Gastrocnemius medialis (tissue), 4 donors: ENCODE data around the gene MRPL22. TPM values are rescaled to one million over a fixed set of nuclear protein-coding genes. Genes with fewer than 3 reads are reported as not detected.
"Not testable (repeated sequence)": the region's sequence is repeated elsewhere in the genome, so short reads cannot be mapped to it uniquely, and the experiment has no call there.

Source experiments
- ATAC-seq, 2 donors: fragments of 150-250 bp; one replicate each; pipeline ENCODE4 v1.9.1; 2016
- DNase-seq, 2 donors: peaks; one replicate each; pipeline ENCODE4 v3.0.0-alpha.2; 2019
- H3K27ac ChIP-seq, 4 donors: fragments of 200-600 bp; sonication (generic); 1 replicate in 1 of 4; 2 replicates in 3 of 4; pipeline ENCODE4 v1.5.1; 2016 to 2018; ENCODE audit warnings: mild to moderate bottlenecking in 2 of 4, moderate library complexity in 1 of 4
- H3K27me3 ChIP-seq, 3 donors: fragments of 200-600 bp; sonication (generic) in 2 of 3; 1 replicate in 1 of 3; 2 replicates in 2 of 3; pipeline versions ENCODE4 v1.5.1 to v1.6.0; 2016 to 2019; ENCODE audit warnings: mild to moderate bottlenecking in 1 of 3, moderate library complexity in 1 of 3
- H3K36me3 ChIP-seq, 2 donors: fragments of 200-600 bp; sonication (generic) in 1 of 2; one replicate each; pipeline ENCODE4 v1.5.1; 2017 to 2018
- H3K4me1 ChIP-seq, 2 donors: fragments of 200-600 bp; sonication (generic) in 1 of 2; one replicate each; pipeline ENCODE4 v1.5.1; 2016 to 2017; ENCODE audit warnings: mild to moderate bottlenecking in 2 of 2
- H3K4me3 ChIP-seq, 4 donors: fragments of 200-600 bp; sonication (generic) in 3 of 4; 1 replicate in 1 of 4; 2 replicates in 3 of 4; pipeline ENCODE4 v1.5.1; 2016 to 2019; ENCODE audit warnings: mild to moderate bottlenecking in 2 of 4
- H3K9me3 ChIP-seq, 3 donors: fragments of 200-600 bp; sonication (generic) in 2 of 3; 1 replicate in 1 of 3; 2 replicates in 2 of 3; pipeline ENCODE4 v1.5.1; 2016 to 2019
- CTCF ChIP-seq, 5 experiments: fragments of 450-650 bp in 3 of 5; fragments of 200-600 bp in 2 of 5; sonication (generic) in 2 of 5; IDR thresholded peaks in 4 of 5; conservative IDR thresholded peaks in 1 of 5; 1 replicate in 4 of 5; 2 replicates in 1 of 5; pipeline ENCODE4 v1.5.1; 2016 to 2019; ENCODE audit warnings: antibody characterized with exemption in 5 of 5, mild to moderate bottlenecking in 3 of 5, moderate library complexity in 3 of 5
- POLR2A ChIP-seq, 2 donors: fragments of 450-650 bp; IDR thresholded peaks; one replicate each; pipeline ENCODE4 v1.6.1; 2017; ENCODE audit warnings: antibody characterized with exemption in 2 of 2, mild to moderate bottlenecking in 2 of 2, moderate library complexity in 2 of 2
- in situ Hi-C, 4 donors: fragments of 200-750 bp; cut with MboI; loops; one replicate each; pipeline versions ENCODE4 v1.15.0 to v1.8.0; 2017; ENCODE audit warnings: low sequenced_read_pairs in 4 of 4
- intact Hi-C: fragments of 100-400 bp; cut with DNase I; formaldehyde crosslinking; loops from one replicate; pipeline ENCODE4 v1.15.1; 2023; ENCODE audit warnings: low total_unique reads
- total RNA-seq, 4 donors: library from RNA; depleted of rRNA; stranded (reverse); fragments of >200 nt; gene quantifications; one replicate each; pipeline versions ENCODE4 v1.1.0 to v1.2.3, GENCODE V29; 2016

MRPL22 gene
- total RNA-seq, 4 donors from 2014 or later, result 13.6 to 22.5 (median 21.0) TPM

- Histone ChIP-seq H3K36me3 (peaks cover 2 to 7% of the 10 kb centered on the region in 2 donors), H3K4me1 (peaks cover 26 to 30% of the 10 kb centered on the region in 2 donors), H3K27ac (peak within 1 kb of the TSS; percentile 80 to 88 (median 84)), H3K27me3 (no peaks in the 10 kb centered on the region), H3K4me3 (peak within 1 kb of the TSS; percentile 72 to 99 (median 94)), H3K9me3 (no peaks in the 10 kb centered on the region)
- ATAC-seq (peak; percentile 82 to 84), DNase-seq (peak; percentile 70 to 78)
- intact Hi-C loops, result loop anchor here (2.0 kb wide), 1 partner anchor 79 kb away; the partner anchor contains the start of gene CNOT8
- peak; percentile 35 to 43 for TF ChIP-seq POLR2A (IDR thresholded peaks at IDR 0.05)
- TF ChIP-seq CTCF (IDR thresholded peaks at IDR 0.05 in 4 of 5, conservative IDR thresholded peaks at IDR 0.05 in 1 of 5), result peak in 1 of 5 experiments; percentile 16
- in situ Hi-C loops, result no loop called here
Observed at GRCh38 chr5:154937718-154938466, 3.0 kb upstream of the MRPL22 start, which contains the start of gene GEMIN5. Gene GEMIN5 (minus strand): TSS chr5:154938211. CDS start chr5:154938133, 78 bp downstream.

GRCh38 chr5:154939387-154939786, 1.5 kb upstream of the MRPL22 start:
- DNase-seq, H3K4me3 ChIP-seq, H3K27ac ChIP-seq, H3K27me3 ChIP-seq, H3K9me3 ChIP-seq, in situ Hi-C loops, H3K36me3 ChIP-seq, ATAC-seq: not testable (repeated sequence)
- peaks cover 29 to 35% of the 10 kb centered on the region in 2 donors for H3K4me1 ChIP-seq
- intact Hi-C loops, result loop anchor here (2.0 kb wide), 1 partner anchor 81 kb away; the partner anchor contains the start of gene CNOT8

GRCh38 chr5:154940375-154940771, 500 bp upstream of the MRPL22 start:
- peaks cover under 1% of the 10 kb centered on the region in 2 donors for H3K36me3 ChIP-seq
- in situ Hi-C loops (no loop called here), intact Hi-C loops (loop anchor here (2.0 kb wide), 1 partner anchor 186 kb away; the partner anchor contains the start of gene LARP1)
- ATAC-seq (no peak), DNase-seq (no peak)
- no peak for TF ChIP-seq POLR2A (IDR thresholded peaks at IDR 0.05)
- TF ChIP-seq CTCF (IDR thresholded peaks at IDR 0.05 in 4 of 5, conservative IDR thresholded peaks at IDR 0.05 in 1 of 5), result no peak
- peaks cover 36 to 43% of the 10 kb centered on the region in 2 donors for H3K4me1 ChIP-seq
- no peaks in the 10 kb centered on the region for H3K27me3 ChIP-seq
- peak overlapping the region; percentile 67 to 80 (median 70) for H3K4me3 ChIP-seq
- H3K9me3 ChIP-seq, result no peaks in the 10 kb centered on the region
- peak overlapping the region; percentile 73 to 85 (median 77) for H3K27ac ChIP-seq

- H3K36me3 ChIP-seq, result no peaks in the 10 kb centered on the region
- H3K4me1 ChIP-seq, result peaks cover 29 to 33% of the 10 kb centered on the region in 2 donors
- no peaks in the 10 kb centered on the region for H3K27me3 ChIP-seq
- DNase-seq, result no peak
- ATAC-seq, result no peak
- intact Hi-C loops (no loop called here), in situ Hi-C loops (no loop called here)
- H3K4me3 ChIP-seq, result no peak overlapping the region
- TF ChIP-seq POLR2A (IDR thresholded peaks at IDR 0.05) (no peak), CTCF (IDR thresholded peaks at IDR 0.05 in 4 of 5, conservative IDR thresholded peaks at IDR 0.05 in 1 of 5) (no peak)
- H3K27ac ChIP-seq, result no peak overlapping the region
- H3K9me3 ChIP-seq, result no peaks in the 10 kb centered on the region
Observed at GRCh38 chr5:154943527-154943926, 2.7 kb downstream of the MRPL22 start.

GRCh38 chr5:154944716-154945115, 3.8 kb downstream of the MRPL22 start:
- Histone ChIP-seq H3K27ac (no peak overlapping the region), H3K9me3 (no peaks in the 10 kb centered on the region), H3K4me3 (no peak overlapping the region), H3K27me3 (no peaks in the 10 kb centered on the region), H3K36me3 (no peaks in the 10 kb centered on the region), H3K4me1 (peaks cover 29 to 33% of the 10 kb centered on the region in 2 donors)
- in situ Hi-C loops, result no loop called here
- DNase-seq (no peak), ATAC-seq (no peak)
- TF ChIP-seq CTCF (IDR thresholded peaks at IDR 0.05 in 4 of 5, conservative IDR thresholded peaks at IDR 0.05 in 1 of 5) (no peak), POLR2A (IDR thresholded peaks at IDR 0.05) (no peak)
- intact Hi-C loops, result no loop called here
